Measurements from ENCODE around the gene ABCC12.

DNA sequence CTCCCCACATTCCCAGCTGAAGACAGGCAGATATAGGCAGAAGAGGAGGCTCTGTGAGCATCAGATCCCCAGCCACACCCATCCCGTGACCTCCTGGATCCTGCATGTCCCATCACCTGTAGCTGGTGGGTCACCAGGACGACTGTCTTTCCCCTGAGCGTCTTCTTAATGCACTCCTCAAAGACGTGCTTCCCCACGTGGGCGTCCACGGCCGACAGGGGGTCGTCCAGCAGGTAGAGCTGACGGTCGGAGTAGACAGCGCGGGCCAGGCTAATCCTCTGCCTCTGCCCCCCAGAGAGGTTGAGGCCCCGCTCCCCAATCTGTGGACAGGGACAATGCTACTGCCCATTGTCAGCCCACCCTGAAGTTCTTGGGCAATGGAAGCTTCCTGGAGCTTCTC is 40.5 kb downstream of the ABCC12 start:
- TF ChIP-seq CTCF (IDR thresholded peaks at IDR 0.05) (no peak), EZH2 (IDR thresholded peaks at IDR 0.05; ENCODE audit: borderline replicate concordance, insufficient read depth, low read depth, low read length, poor library complexity, severe bottlenecking) (no peak)
